Measurements from ENCODE around the gene DISC1. TPM values are rescaled to one million over a fixed set of nuclear protein-coding genes. Genes with fewer than 3 reads are reported as not detected.

Gene DISC1
- polyA plus RNA-seq, 1 donor, result 5.4 TPM

DNA sequence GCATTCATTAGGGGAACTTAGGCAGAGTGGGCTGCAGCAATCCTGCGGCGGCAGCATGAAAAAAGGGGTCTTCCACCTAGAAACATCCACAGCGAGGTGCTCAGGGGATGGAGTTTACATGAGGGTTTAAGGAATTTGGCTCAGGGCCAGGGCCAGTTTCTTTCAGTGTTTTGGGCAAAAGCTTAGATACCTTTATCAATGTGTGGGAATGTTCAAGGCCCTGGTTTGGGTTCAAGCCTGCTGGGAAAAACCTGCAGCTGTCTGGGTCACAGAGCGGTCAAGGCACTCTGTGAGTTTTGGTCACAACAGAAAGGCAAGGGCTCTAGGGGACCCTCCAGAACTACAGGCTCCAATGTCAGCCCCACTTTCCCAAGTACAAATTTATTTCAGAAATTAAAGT, 230.3 kb downstream of the DISC1 start:
- DNase-seq, result no peak

DNA sequence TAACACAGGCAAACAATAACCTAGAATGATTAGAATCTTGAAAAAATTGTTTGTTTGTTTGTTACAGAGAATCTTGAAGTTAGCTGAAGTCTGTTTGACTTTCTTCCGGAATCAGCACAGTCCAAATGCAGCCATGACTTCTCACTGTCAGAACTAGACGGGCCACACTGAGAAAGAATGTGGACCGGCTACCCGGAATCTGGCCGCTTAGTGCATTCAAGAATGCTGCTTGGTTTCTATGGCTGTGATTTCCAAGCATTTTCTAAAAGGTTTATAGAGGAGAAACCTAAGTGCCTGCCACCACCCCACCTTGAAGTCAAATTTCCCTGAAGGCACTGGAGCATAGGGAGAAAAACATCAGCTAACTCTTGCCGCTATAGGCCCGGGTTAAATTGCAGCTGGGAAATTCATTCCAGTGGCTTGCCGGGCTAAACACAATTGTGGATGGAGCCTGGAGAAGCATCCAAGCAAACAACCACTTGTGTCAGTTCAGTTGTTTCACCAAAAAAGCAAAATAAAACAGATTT, 231.1 kb downstream of the DISC1 start:
- DNase-seq, result peak; percentile 48

DNA sequence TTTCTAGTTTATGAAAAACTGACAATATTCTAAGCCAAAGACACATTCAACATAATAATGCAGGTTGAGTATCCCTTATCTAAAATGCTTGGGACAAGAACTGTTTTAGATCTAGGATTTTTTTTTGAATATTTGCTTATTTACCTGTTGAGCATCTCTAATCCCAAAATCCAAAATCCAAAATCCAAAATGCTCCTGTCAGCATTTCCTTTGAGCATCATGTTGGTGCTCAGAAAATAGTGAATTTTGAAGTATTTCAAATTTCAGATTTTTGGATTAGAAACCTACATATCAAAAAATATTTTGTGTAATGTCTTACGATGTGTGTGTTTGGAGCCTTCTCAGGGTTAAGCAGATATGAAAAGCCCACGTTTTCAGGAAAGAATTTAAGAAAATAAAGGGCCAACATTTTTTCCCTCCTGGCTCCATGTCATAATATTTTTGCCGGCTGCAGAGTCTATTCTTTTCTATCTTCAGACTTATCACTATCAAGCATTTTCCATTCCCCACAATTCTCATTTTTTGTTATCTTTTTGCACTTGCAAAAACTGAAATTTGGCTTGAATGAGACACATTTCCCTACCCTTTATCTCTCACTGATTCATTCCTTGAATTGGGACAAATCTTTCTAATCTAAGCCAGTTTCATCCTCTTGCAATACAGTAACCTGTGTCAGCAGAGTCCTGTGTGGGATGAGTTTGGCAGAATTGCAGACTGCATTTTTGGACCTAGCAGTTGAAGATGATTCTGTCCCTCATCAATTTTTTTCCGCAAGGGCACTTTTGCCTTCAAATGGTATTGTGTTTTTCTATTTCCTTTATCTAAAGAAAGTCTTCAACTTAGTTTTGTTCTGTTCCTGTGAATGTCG, 233.9 kb downstream of the DISC1 start:
- DNase-seq, result no peak

DNA sequence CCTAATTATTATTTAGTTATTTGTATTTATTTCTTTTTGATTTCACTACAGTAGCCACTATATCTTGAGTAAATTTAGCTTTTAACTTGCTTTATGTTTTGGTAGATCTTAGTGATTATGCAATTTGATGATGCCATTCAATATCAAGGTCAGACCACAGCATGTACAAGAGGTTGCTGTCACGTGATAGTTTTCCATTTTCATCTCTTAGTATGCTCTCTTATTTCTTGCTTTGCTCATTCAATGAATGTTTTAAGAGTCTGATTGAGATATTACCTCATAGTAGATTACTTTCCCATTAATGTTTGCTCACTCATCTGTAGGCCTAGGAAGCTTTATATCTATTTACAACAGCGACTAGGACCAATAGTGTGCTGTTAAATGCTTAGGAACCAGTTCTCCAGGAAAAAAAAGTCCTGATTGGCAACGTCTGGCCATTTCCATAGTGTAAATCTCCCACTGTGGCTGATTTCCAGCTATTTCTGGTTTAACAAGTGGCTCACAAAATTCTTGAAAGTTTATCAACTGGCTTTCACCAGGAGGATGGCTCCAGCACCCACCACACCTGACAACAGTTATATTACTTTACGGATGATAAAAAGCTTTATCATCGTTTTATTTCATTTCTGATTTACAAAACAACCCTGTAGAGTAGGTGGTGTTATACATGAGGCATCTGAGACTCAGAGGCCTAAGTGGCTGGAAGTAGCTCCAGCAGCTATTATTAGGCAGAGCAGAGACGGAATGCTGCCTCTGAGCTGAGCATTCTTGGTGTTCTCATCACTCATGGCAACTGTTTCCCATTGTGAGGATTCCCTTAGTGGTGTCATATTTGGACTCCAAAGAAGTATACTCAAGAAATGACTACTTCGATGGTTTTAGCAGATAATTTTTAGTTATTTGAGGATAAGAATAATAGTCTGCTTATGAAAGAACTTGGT, 235.2 kb downstream of the DISC1 start:
- DNase-seq, result no peak

DNA sequence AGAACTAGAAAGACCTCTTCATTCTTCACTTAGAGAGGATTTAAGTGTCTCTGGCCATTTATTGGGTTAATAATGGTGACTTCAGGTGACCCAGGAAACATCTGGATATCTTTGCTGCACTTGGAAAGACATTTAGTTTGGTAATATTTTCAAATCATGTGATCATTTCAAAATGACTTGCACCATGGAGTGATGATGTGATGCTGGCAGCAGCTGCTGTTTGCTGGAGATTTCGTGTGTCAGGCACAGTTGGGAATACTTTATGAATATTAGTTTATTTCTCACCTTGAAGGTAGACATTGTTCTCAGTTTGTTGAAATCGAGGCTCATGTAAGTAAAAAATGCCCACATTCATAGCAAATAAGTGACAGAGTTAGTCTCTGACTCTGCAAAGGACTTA, 236.0 kb downstream of the DISC1 start:
- DNase-seq, result no peak

DNA sequence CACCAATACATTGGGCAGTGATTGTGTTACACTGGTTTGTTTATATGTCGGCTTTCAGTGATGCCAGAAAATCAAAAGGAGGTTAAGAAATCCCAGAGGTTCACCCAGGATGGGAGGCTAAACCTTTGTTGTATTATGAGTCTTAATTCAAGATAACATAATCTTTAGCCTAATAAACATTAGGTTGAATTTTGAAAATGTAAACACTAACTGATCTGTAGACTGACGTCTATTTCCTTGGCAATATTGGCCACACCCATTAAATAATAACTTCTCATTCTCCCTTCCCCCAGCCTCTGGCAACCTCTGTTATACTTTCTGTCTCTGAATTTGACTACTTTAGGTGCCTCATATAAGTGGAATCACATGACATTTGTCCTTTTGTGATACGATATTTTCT, 238.7 kb downstream of the DISC1 start:
- no peak for DNase-seq

DNA sequence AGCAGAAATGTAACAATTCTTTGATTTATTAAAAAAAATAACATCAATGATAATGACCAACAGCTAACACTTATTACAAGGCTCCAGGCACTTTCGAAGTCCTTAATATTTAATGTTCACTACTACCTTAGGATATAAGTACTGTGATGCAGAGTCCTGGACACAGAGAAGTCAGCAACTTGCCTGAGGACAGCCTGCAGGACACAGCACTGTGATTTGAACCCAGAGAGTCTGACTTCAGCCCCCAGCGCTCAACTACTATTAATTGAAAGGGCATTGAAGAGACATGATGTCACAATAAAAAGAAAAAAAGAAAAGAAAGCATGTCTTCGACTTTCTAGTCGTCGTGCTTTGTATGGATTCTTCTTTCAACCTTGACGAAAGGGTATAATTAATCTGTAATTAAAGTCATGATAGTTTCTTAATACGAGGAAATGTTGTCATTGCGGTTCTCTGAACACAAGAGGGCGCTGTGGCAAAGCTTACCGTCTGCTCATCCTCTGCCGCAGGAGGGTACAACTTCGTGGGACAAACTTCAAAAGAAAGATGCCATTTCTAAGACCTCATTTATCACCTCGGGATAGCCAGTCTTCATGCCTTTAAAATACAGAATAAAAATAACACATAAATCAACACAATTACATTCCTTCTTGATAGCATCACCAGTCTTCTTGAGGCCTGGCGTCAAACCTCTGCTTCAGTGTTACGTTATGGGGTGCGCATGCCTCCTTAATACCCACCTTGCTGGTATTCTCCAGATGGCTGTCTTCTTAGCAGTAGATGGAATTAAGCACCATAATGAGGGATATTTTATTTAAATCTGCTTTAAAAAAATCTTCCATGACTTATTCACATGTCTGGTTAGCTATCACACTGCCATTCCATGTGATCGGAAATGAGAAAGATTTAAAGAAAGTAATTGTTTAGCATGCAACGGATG, 240.1 kb downstream of the DISC1 start:
- peak; percentile 77 for DNase-seq

DNA sequence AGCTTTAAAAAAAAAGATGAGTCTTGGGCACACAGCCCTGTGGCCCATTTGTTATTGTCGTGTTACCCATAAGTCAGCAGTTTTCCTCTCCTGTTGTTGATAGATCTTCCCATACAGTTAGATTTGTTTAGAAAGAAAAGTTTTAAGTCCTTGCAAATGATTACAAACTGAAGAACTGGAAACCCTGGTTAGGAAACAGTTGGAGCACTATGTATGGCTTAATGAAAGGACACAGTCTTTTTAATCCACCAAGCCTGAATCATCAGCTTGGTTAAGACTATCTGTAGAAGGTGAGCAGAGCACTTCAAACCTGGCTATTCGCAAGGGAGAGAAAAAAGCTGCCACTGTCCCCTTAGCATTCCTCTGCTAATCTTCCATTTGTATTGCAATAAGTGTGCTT, 241.0 kb downstream of the DISC1 start:
- no peak for DNase-seq

DNA sequence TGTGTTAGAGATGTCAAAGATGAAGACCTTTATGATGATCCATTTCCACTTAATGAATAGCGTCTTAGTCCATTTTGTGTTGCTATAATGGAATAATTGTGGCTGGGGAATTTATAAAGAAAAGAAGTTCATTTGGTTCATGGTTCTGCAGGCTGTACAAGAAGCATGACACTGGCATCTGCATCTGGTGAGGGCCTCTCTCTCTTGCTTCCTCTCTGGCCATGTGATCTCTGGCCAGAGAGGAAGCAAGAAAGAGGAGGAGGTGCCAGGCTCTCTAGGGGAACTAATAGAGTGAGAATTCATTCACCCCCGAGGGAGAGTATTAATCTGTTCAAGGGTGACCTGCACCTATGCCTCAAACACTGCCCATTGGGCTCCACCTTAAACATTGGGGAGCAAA, 242.8 kb downstream of the DISC1 start:
- DNase-seq, result no peak

DNA sequence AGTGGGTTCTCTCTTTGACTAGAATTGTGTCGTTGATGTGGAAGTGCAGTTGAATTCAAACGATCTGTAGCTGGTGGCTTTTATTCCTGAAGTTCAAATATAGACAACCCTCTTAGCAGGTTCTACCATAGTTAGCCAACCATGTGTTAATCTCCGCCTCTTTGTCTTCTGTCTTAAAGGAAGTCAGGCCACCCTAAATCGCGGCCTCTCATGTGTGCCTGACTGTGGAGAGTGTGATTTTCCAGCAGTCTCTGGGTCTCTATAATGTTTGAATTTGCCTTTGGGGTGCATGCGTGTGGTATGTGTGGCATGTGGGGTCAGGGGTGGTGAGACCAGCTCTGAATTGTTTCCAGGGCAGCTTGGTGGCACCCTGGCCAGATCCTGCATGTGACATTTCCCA, 244.9 kb downstream of the DISC1 start:
- no peak for DNase-seq

DNA sequence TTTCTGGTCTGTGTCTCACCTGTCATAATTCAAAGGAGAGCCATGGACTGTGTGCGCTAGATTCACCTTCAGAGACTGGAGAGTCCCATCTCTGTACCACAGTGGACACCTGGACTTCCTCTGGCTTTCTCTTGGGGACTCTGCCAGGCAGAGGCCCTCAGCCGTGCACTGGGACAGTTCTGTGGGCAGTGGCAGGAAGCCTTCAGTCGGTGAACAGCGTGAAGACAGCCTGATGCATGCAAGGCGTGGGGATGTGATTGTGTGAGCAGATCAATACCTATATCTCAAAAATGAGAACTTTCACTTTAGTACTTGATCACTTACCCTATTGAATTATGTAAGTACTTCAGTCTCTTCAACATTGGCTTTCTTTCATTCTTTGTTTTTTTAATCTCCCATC, 245.3 kb downstream of the DISC1 start:
- no peak for DNase-seq

DNA sequence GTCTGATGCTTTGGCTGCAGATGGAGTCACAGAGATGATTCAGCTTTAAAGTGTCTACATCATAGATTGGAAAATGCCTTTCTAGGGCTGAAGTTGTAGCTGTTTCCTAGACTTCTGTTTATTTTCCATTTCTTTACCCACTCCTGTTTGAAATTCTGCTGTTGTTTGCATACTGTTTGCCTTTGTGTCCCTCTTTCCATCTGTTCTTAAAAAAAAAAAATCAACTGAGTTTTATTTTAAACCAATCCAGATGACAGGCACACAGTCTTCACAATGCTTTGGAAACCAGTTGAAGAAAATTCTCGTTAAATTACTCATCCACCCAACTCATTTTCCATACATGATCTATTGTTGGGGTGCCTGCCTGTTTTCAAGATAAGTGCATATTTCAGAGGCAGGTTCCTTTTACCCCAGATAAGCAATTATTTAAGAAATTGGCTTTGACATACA, 245.9 kb downstream of the DISC1 start:
- DNase-seq, result no peak

DNA sequence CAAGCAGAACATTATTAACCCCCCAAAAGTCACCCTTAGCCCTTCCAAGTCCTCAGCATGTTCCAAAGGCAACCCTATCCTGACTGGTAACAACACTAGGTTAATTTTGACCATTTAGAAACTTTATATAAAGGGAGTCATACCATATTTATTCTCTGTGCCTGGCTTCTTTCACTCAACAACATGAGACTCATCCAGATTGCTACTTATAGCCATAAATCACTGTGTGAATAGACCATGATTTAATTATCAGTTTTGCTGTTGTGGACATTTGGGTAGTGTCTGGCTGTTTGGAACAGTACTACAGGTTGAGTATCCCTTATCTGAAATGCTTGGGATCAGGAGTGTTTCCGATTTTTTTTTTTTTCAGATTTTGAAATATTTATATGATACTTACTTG, 252.1 kb downstream of the DISC1 start:
- DNase-seq, result no peak

DNA sequence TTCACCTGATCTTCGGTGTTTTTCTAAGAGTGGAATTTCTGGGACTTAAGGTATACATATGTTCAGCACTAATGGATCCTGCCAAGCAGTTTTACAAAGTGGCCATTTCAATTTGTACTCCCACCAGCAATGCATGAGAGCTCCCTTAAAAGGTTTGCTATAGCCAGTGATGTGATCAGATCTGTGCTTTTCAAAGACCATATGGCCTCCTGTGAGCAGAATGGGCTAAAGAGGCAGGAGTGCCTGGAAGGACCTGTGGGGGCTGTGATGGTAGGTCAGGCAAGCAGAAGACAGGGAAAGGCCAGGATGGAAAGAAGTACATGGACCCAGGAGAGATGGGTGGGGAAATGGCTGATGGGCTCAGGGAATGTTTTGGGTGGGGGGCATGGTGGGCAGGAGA, 252.7 kb downstream of the DISC1 start:
- no peak for DNase-seq

DNA sequence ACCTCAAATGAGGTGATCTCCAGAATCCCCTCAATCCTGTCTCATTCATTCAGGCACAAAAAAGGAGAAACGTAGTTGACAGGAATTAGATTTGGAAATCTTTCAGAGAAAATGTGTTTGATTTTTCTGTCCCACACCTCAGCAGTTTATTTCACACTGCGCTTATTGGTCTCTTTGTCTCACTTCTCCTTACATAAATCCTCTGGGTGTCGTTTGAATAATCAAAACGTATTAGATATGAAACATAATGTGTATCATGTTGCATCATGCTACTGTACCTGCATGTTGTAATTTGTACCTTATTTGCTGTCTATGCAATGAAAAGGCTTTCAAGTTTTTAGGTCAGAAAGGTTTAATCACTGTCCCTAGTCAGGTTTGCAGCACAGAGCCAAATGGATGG, 255.7 kb downstream of the DISC1 start:
- no peak for DNase-seq

DNA sequence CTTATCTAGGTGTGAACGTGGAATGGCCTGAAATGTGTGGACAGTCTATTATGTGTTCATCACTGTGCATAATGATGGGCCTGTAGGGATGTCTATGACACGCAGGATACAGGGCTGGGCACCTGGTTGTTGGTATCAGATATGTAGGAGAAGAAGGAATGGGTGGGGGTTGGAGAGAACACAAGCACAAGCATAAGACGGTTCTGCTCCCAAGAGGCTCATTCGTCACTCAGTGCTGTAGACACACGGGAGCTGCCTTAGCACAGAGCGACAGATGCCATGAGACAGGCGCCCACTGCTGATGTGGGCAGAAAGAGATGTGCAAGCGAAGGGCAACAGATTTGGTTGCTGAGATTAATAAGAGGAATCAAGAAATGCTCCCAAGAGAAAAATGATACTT, 256.2 kb downstream of the DISC1 start:
- no peak for DNase-seq

DNA sequence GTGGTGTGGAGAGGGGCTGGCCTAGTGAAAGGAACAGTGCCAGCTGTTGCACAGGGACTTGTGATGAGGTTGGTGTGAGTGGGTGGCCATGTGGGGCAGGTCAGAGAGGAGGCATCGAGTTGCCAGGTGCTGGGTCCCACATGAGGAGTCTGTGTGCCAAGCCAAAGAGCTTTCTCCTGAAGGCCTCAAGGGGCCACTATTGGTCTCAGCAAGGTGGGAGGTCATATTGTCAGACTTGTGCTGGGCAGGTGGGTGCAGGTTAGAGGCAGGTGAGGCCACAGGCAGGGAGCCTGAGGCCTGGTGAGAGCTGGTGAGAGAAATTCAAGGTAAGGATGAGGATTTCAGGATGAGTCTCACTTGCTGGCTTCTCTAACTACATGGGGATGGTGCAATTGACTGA, 256.8 kb downstream of the DISC1 start:
- no peak for DNase-seq

DNA sequence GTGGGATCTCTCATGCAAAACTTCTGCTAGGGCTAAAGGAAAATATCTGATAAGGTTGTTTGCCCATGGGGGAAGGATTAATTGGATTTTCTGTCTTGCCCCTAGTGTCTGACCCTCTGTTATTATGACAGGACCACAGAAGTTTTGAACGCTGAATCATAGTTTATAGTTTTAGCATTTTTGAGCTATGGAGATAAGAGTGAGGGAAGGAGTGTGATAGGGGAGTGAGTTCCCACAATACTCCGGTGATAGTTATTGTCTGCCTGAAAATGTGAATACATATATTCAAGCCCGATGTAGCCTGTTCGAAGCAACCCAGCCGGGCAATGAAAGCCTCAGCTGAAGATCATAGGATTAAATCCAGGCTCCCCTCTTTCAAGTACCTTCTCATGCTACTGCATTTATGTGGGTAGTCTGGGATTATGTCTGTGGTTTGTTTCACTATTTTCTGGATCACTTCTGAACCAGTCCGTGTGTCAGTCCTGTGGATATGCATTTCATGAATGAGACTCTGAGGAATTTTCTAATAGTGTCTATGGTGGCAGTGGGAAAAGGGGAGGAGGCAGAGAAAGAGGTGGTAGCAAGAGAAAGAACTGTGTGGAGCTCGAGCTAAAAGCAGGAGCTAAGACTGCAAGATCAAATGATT, 258.7 kb downstream of the DISC1 start:
- no peak for DNase-seq

DNA sequence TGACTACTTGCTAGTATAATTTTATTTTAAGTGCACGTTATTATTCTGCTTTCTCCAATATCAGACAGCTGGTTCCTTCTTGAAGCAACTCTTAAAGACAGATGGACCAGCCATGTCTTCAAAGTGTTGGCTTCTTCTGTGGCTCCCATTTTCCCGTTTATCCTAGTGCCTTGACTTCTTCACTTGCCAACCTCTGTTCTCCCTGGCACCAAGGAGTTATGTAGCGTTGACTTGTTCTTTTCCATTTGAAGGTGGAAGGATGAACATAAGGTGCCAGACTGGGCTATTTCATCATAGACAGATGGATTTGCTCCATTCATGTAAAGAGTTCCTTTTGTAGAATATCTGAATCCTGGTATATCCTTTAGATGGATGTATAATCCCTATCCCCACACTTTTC, 260.6 kb downstream of the DISC1 start:
- no peak for DNase-seq

DNA sequence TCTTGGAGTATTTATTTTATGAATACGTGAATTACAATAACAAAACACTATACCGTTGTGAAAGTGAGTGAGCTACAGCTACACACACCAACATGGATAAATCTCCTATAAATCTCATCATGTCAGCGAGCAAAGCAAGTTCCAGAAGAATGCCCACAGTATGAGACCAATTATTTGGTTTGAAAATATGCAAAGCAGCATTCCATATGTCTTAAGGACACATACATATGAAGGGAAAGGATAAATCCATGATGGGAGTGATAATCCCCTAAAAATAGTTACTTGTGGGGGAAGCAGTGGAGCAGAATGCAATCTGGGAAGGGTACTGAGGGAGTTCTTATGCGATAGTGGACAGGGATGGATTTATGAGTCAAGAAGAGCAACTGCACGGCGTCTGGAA, 261.3 kb downstream of the DISC1 start:
- DNase-seq, result no peak

DNA sequence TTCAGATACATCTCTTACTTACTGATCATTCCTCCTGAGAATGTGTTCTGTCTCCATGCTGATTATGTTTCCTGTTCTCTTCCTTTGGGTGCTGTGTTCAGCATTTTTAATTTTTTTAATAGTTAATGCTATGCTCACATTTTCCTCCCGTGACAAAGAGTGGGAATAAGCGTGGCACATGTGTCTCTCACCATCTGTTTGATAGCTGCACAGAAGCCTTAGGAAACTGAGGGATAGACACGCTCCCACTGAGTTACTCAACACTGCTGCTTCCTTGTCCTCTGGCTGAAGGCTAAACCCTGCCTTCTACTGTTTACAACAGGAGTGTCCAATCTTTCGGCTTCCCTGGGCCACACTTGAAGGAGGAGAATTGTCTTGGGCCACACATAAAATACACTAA, 264.2 kb downstream of the DISC1 start:
- no peak for DNase-seq
